ENCODE results near the gene ADGRG3. TPM values are rescaled to one million over a fixed set of nuclear protein-coding genes. Genes with fewer than 3 reads are reported as not detected.

ADGRG3 gene
- total and polyA plus RNA-seq, 2 of the 13 experiments (the other 11 are each of a cell fraction or from before 2014, with no cell fraction given), result 2.7 to 11.8 TPM

DNA sequence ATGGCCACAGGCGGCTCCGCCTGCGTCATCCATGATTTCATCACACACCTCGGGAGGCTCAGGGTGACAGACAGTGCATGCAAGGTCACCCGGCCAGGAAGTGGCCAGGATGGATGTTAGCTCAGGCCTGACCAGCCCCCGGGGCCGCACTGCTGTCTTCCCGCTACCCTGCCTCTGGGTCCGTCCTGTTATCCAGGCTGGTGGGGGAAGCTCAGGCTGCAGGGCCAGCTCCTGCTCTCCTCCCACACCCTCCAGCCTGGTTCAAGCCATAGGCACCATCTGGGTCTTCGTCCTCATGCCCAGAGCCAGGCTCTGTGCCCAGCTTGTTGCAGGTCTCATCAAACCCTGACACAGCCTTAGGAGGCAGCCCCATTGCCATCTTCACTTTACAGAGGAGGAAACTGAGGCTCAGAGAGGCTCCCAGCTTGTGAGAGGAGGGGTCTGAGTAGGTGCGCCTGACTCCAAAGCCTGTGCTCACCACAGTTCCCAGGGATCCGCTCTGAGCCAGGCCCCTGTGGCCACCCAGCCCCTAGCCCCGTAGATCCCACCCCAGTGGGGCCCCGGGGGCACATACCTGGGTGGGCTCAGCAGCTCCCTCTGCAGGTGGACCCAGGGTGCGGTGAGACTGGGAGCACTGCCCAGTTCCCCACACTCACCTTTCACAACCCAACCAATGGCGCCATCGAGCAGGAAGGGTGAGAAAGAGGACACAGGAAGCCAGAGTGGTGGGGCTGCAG, 412 bp upstream of the ADGRG3 start (continued):
- TF ChIP-seq, protein P1, sequence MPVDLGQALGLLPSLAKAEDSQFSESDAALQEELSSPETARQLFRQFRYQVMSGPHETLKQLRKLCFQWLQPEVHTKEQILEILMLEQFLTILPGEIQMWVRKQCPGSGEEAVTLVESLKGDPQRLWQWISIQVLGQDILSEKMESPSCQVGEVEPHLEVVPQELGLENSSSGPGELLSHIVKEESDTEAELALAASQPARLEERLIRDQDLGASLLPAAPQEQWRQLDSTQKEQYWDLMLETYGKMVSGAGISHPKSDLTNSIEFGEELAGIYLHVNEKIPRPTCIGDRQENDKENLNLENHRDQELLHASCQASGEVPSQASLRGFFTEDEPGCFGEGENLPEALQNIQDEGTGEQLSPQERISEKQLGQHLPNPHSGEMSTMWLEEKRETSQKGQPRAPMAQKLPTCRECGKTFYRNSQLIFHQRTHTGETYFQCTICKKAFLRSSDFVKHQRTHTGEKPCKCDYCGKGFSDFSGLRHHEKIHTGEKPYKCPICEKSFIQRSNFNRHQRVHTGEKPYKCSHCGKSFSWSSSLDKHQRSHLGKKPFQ (CRISPR knock-in tag; IDR thresholded peaks at IDR 0.05; ENCODE audit: insufficient replicate concordance), result no peak
- TF ChIP-seq, protein P2, sequence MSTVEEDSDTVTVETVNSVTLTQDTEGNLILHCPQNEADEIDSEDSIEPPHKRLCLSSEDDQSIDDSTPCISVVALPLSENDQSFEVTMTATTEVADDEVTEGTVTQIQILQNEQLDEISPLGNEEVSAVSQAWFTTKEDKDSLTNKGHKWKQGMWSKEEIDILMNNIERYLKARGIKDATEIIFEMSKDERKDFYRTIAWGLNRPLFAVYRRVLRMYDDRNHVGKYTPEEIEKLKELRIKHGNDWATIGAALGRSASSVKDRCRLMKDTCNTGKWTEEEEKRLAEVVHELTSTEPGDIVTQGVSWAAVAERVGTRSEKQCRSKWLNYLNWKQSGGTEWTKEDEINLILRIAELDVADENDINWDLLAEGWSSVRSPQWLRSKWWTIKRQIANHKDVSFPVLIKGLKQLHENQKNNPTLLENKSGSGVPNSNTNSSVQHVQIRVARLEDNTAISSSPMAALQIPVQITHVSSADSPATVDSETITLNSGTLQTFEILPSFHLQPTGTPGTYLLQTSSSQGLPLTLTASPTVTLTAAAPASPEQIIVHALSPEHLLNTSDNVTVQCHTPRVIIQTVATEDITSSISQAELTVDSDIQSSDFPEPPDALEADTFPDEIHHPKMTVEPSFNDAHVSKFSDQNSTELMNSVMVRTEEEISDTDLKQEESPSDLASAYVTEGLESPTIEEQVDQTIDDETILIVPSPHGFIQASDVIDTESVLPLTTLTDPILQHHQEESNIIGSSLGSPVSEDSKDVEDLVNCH (CRISPR knock-in tag; IDR thresholded peaks at IDR 0.05), result 0 out of 2 replicates have a peak, but pooled peaks have one; percentile 70
- TF ChIP-seq JUND (CRISPR knock-in tag; IDR thresholded peaks at IDR 0.05), result no peak; the same call in 1 of the 2 replicates
- TF ChIP-seq ZNF549 (CRISPR knock-in tag; IDR thresholded peaks at IDR 0.05), result no peak
- no peak for TF ChIP-seq SRSF4 (IDR thresholded peaks at IDR 0.05; ENCODE audit: low read depth, low read length, poor library complexity, severe bottlenecking)
- TF ChIP-seq ZNF205 (CRISPR knock-in tag; IDR thresholded peaks at IDR 0.05), result peak; percentile 16; the same call in 1 of the 2 replicates
- peak; percentile 56 for TF ChIP-seq PHF8 (CRISPR knock-in tag; IDR thresholded peaks at IDR 0.05)
- TF ChIP-seq NCOR1 (IDR thresholded peaks at IDR 0.05; ENCODE audit: borderline replicate concordance, low read length), result no peak
- TF ChIP-seq ZNF660 (CRISPR knock-in tag; IDR thresholded peaks at IDR 0.05; ENCODE audit: borderline replicate concordance, low read depth), result peak; percentile 59; the same call in 1 of the 2 replicates
- TF ChIP-seq ZSCAN30 (CRISPR knock-in tag; IDR thresholded peaks at IDR 0.05), result no peak
- peak; percentile 80; the same call in 1 of the 2 replicates for TF ChIP-seq HOXD1 (CRISPR knock-in tag; IDR thresholded peaks at IDR 0.05)
- TF ChIP-seq YY1 (IDR thresholded peaks at IDR 0.05; ENCODE audit: insufficient read depth, insufficient replicate concordance, low read depth, low read length), result peak; percentile 70
- TF ChIP-seq NFYC (CRISPR knock-in tag; IDR thresholded peaks at IDR 0.05), result no peak
- peak; percentile 84 for TF ChIP-seq FOXA3 (CRISPR knock-in tag; IDR thresholded peaks at IDR 0.05)
- no peak for TF ChIP-seq ZNF326 (CRISPR knock-in tag; IDR thresholded peaks at IDR 0.05; ENCODE audit: borderline replicate concordance)
- TF ChIP-seq CEBPG (CRISPR knock-in tag; IDR thresholded peaks at IDR 0.05), result peak; percentile 99
- no peak for TF ChIP-seq TCF12 (IDR thresholded peaks at IDR 0.05)
- peak; percentile 84; the same call in 1 of the 2 replicates for TF ChIP-seq TCF12 (CRISPR knock-in tag; IDR thresholded peaks at IDR 0.05)
- TF ChIP-seq RORA (CRISPR knock-in tag; IDR thresholded peaks at IDR 0.05), result no peak
- TF ChIP-seq RXRA (CRISPR knock-in tag; IDR thresholded peaks at IDR 0.05), result peak; percentile 100
- peak; percentile 79 for TF ChIP-seq RCOR2 (CRISPR knock-in tag; IDR thresholded peaks at IDR 0.05)
- TF ChIP-seq ZNF580 (CRISPR knock-in tag; IDR thresholded peaks at IDR 0.05; ENCODE audit: borderline replicate concordance, low read depth), result peak; percentile 94
- peak; percentile 69; the same call in 1 of the 2 replicates for TF ChIP-seq TFAP4 (IDR thresholded peaks at IDR 0.05; ENCODE audit: borderline replicate concordance, low read depth)
- TF ChIP-seq ZNF567 (CRISPR knock-in tag; IDR thresholded peaks at IDR 0.05; ENCODE audit: borderline replicate concordance), result no peak
- 0 out of 2 replicates have a peak, but pooled peaks have one; percentile 59 for TF ChIP-seq ZNF598 (CRISPR knock-in tag; IDR thresholded peaks at IDR 0.05; ENCODE audit: borderline replicate concordance)
- TF ChIP-seq KLF15 (CRISPR knock-in tag; IDR thresholded peaks at IDR 0.05; ENCODE audit: borderline replicate concordance), result no peak
- TF ChIP-seq ZNF24 (IDR thresholded peaks at IDR 0.05), result no peak

Data from HepG2 (cell line).